ENCODE results near the gene SAMHD1. TPM values are rescaled to one million over a fixed set of nuclear protein-coding genes. Genes with fewer than 3 reads are reported as not detected.

Gene SAMHD1
- total and polyA plus RNA-seq, 2 donors (not counting 3 experiments of a cell fraction or from before 2014, with no cell fraction given), result 13.7 to 27.5 TPM

DNA sequence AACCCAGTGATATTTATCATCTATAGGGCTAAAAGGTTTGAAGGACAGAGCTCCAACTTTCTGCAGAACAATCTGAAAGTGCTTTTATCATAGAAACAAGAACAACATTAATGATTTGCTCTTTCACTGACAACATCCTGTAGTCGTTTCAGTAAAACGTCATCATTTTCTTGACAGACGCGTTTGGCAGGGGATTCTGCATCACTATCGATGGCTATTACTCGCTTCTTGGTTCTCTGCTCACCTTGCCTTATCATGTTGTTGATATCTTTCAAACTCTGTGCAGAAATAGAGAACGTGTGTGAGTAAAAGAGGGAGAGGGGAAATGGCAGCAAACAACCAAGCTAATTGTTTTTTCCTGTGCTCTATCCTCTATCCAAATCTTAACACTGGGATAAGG, 47.1 kb upstream of the SAMHD1 start:
- no peak for DNase-seq (ENCODE audit: low read depth, low spot score)
- H3K4me1 ChIP-seq (ENCODE audit: control insufficient read depth, extremely low read depth, insufficient read depth, low read length), result no peaks in the 10 kb centered on the region
- H3K4me2 ChIP-seq (ENCODE audit: insufficient read depth, low read length), result no peak overlapping the region
- no peaks in the 10 kb centered on the region for H3K9me1 ChIP-seq (replicated peaks; ENCODE audit: control insufficient read depth, extremely low read depth, insufficient read depth, low read length)
- no peak overlapping the region for H3K27ac ChIP-seq (ENCODE audit: insufficient read depth, low read depth, low read length)
- TF ChIP-seq MAX (IDR thresholded peaks at IDR 0.05; ENCODE audit: insufficient read depth, insufficient read length), result no peak
- no peak for TF ChIP-seq POLR2AphosphoS5 (IDR thresholded peaks at IDR 0.05; ENCODE audit: insufficient read depth, low read depth, low read length)
- TF ChIP-seq POLR2A (IDR thresholded peaks at IDR 0.05; ENCODE audit: low read depth, low read length), result no peak
- TF ChIP-seq FOS (IDR thresholded peaks at IDR 0.05; ENCODE audit: borderline replicate concordance, insufficient read depth, low read length), result no peak
- TF ChIP-seq, protein P1, sequence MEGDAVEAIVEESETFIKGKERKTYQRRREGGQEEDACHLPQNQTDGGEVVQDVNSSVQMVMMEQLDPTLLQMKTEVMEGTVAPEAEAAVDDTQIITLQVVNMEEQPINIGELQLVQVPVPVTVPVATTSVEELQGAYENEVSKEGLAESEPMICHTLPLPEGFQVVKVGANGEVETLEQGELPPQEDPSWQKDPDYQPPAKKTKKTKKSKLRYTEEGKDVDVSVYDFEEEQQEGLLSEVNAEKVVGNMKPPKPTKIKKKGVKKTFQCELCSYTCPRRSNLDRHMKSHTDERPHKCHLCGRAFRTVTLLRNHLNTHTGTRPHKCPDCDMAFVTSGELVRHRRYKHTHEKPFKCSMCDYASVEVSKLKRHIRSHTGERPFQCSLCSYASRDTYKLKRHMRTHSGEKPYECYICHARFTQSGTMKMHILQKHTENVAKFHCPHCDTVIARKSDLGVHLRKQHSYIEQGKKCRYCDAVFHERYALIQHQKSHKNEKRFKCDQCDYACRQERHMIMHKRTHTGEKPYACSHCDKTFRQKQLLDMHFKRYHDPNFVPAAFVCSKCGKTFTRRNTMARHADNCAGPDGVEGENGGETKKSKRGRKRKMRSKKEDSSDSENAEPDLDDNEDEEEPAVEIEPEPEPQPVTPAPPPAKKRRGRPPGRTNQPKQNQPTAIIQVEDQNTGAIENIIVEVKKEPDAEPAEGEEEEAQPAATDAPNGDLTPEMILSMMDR (IDR thresholded peaks at IDR 0.05; ENCODE audit: extremely low read depth in 1 of 2, insufficient read depth in 1 of 2, low read depth in 1 of 2, low read length in 2 of 2), result no peak
- TF ChIP-seq GATA2 (IDR thresholded peaks at IDR 0.05; ENCODE audit: insufficient read depth, insufficient read length, low read depth, low read length), result no peak
- TF ChIP-seq JUN (IDR thresholded peaks at IDR 0.05; ENCODE audit: borderline replicate concordance, insufficient read depth, insufficient read length, low read depth), result no peak
- TF ChIP-seq MYC (IDR thresholded peaks at IDR 0.05; ENCODE audit: low read depth, low read length), result no peak
- H3K27me3 ChIP-seq (ENCODE audit: control insufficient read depth in 2 of 2, insufficient read depth in 2 of 2, low read length in 2 of 2), result no peaks in the 10 kb centered on the region
- no peaks in the 10 kb centered on the region for H3K36me3 ChIP-seq (ENCODE audit: control insufficient read depth in 2 of 2, extremely low read depth in 1 of 2, insufficient read depth in 2 of 2, low read length in 2 of 2)
- H3K9ac ChIP-seq (replicated peaks; ENCODE audit: extremely low read depth, insufficient read depth, low read length), result no peak overlapping the region
- no peaks in the 10 kb centered on the region for H3K9me3 ChIP-seq (replicated peaks; ENCODE audit: control insufficient read depth, insufficient read depth, low read length)
- no peaks in the 10 kb centered on the region for H4K20me1 ChIP-seq (replicated peaks; ENCODE audit: control insufficient read depth, extremely low read depth, insufficient read depth, low read length)
- H3K79me2 ChIP-seq (ENCODE audit: control insufficient read depth, insufficient read depth, low read length), result no peaks in the 10 kb centered on the region
- FAIRE-seq, result peak; percentile 28
- H2AFZ ChIP-seq (ENCODE audit: low read depth, low read length), result no peak overlapping the region
- no peak overlapping the region for H3K4me3 ChIP-seq (replicated peaks in 1 of 3; ENCODE audit: insufficient read depth in 1 of 3, low read depth in 1 of 3, low read length in 3 of 3)
- dilution Hi-C loops (cut with MboI; ENCODE audit: extremely low pct_ligation_motif_present, low sequenced_read_pairs) (no loop called here), intact Hi-C loops (cut with micrococcal nuclease) (no loop called here)
- no TSS peak for BruUV-seq (replicated peaks)
- ChIA-PET CTCF (no interaction called here), POLR2A (no interaction called here)
